ENCODE measurements around the gene STX18.
"Not testable (repeated sequence)": the region's sequence is repeated elsewhere in the genome, so short reads cannot be mapped to it uniquely, and the experiment has no call there.

STX18 gene

GRCh38 chr4:4433941-4434340 lies 107.9 kb downstream of the STX18 start:
- DNase-seq: no peak

GRCh38 chr4:4432341-4433125 lies 109.3 kb downstream of the STX18 start:
- no peak for DNase-seq

GRCh38 chr4:4430492-4431195 lies 111.2 kb downstream of the STX18 start:
- peak; percentile 54 for DNase-seq

- no peak for DNase-seq
Observed at GRCh38 chr4:4428966-4429875, 112.6 kb downstream of the STX18 start.

GRCh38 chr4:4427886-4428285 lies 114.0 kb downstream of the STX18 start:
- DNase-seq: no peak

- no peak for DNase-seq
Observed at GRCh38 chr4:4427121-4427870, 114.6 kb downstream of the STX18 start.

- DNase-seq: no peak
Observed at GRCh38 chr4:4426511-4427120, 115.2 kb downstream of the STX18 start.

- DNase-seq: no peak
Observed at GRCh38 chr4:4425696-4426095, 116.2 kb downstream of the STX18 start.

- DNase-seq: no peak
Observed at GRCh38 chr4:4425119-4425690, 116.6 kb downstream of the STX18 start.

GRCh38 chr4:4424499-4425115 lies 117.2 kb downstream of the STX18 start:
- no peak for DNase-seq

GRCh38 chr4:4423706-4424498 lies 117.9 kb downstream of the STX18 start:
- no peak for DNase-seq

- no peak for DNase-seq
Observed at GRCh38 chr4:4422856-4423499, 118.9 kb downstream of the STX18 start.

- DNase-seq: not testable (repeated sequence)
Observed at GRCh38 chr4:4422117-4422516, 119.7 kb downstream of the STX18 start.

GRCh38 chr4:4421356-4421755 lies 120.5 kb downstream of the STX18 start:
- DNase-seq: no peak

- DNase-seq: no peak
Observed at GRCh38 chr4:4420421-4420820, 121.4 kb downstream of the STX18 start.

GRCh38 chr4:4419896-4420295 lies 122.0 kb downstream of the STX18 start:
- no peak for DNase-seq

GRCh38 chr4:4418676-4419390 lies 123.0 kb downstream of the STX18 start:
- DNase-seq: no peak

GRCh38 chr4:4417886-4418285 lies 124.0 kb downstream of the STX18 start:
- no peak for DNase-seq

GRCh38 chr4:4416981-4417380 lies 124.9 kb downstream of the STX18 start:
- DNase-seq: no peak
